NT2/D1 (cell line): ENCODE results near the gene FOXC1.

Experiments used
- SUZ12 ChIP-seq: IDR thresholded peaks from 2 replicates; pipeline ENCODE4 v1.6.1; 2011; ENCODE audit not compliant: insufficient read length, insufficient read depth; ENCODE audit errors: extremely low read depth
- YY1 ChIP-seq: IDR thresholded peaks from 2 replicates; pipeline ENCODE4 v1.6.1; 2011; ENCODE audit not compliant: insufficient read length, insufficient read depth
- ZNF274 ChIP-seq: IDR thresholded peaks from 2 replicates; pipeline ENCODE4 v1.6.1; 2011; ENCODE audit warnings: mild to moderate bottlenecking, low read depth, low read length

DNA sequence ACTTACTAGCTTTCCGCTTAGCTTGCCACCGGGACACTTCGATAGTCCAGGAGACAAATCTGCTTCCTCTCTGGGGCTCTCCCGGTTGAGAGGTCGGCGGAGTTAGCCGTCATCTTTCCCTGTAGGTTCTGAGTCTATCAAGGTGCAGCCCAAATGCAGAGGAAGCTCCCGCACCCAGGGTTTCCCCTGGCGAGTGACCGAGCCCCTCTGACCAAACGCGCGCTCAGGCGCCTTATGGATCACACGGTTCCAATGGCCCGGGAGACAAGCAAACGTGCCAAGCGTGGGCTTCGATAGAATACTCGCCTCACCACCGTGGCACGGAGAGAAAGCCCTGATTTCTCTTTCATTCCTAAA lies 15.8 kb upstream of the FOXC1 start:
- TF ChIP-seq YY1: no peak
- no peak for TF ChIP-seq ZNF274
- TF ChIP-seq SUZ12: no peak
